Naive thymus-derived CD8-positive, alpha-beta T cell (primary cell): Measurements from ENCODE around the gene CHD1L. TPM values are rescaled to one million over a fixed set of nuclear protein-coding genes. Genes with fewer than 3 reads are reported as not detected.

Experiments used
- polyA plus RNA-seq, 3 donors: library from polyadenylated mRNA; unstranded; fragments of 300-500 nt; fragmentation: Illumina TruSeq; gene quantifications; one replicate each; pipeline ENCODE4 v1.2.3, GENCODE V29; 2021
- total RNA-seq, 8 experiments: library from RNA in 2 of 8; stranded (reverse) in 2 of 8; gene quantifications; one replicate each; pipeline ENCODE4 v1.2.3 and lab custom pipeline; 2021 to 2026

CHD1L gene
- total and polyA plus RNA-seq, 5 experiments from 2014 or later, result 17.6 to 38.5 (median 25.5) TPM

Other genes starting within 250 kb of the CHD1L start
- gene PRKAB2, start 70.2 kb upstream of the CHD1L start, total RNA-seq, result 10 to 100 TPM; 19.5 to 20.2 TPM
- 1 to 10 TPM; 2.3 to 4.3 (median 2.4) TPM for gene PRKAB2, start 70.2 kb upstream of the CHD1L start, polyA plus RNA-seq
- 1 to 10 TPM in 1 of 2 experiments, under 1 TPM in 1; 0.91 to 1.2 TPM for gene FMO5, start 17.3 kb upstream of the CHD1L start, total RNA-seq
- under 1 TPM; 0.16 to 0.43 (median 0.22) TPM for gene FMO5, start 17.3 kb upstream of the CHD1L start, polyA plus RNA-seq